Body of pancreas (tissue), 4 donors: ENCODE data around the gene THY1. TPM values are rescaled to one million over a fixed set of nuclear protein-coding genes. Genes with fewer than 3 reads are reported as not detected.
A peak's percentile ranks its signal among the peaks of the same experiment; 100 is the strongest.

Experiments used
- ATAC-seq: fragments of 150-250 bp; one replicate; pipeline ENCODE4 v1.9.1; 2016
- DNase-seq, 4 donors: peaks; one replicate each; pipeline ENCODE4 v3.0.0-alpha.2; 2019
- H3K27ac ChIP-seq, 4 donors: fragments of 200-600 bp; sonication (generic); 1 replicate in 3 of 4; 2 replicates in 1 of 4; pipeline versions ENCODE4 v1.5.1 to v1.6.1; 2016 to 2019; ENCODE audit warnings: mild to moderate bottlenecking in 1 of 4, mixed read lengths in 1 of 4, moderate library complexity in 1 of 4
- H3K27me3 ChIP-seq, 2 donors: fragments of 200-600 bp; sonication (generic); one replicate each; pipeline ENCODE4 v1.6.0; 2016; ENCODE audit warnings: mild to moderate bottlenecking in 1 of 2
- H3K36me3 ChIP-seq, 2 donors: fragments of 200-600 bp; sonication (generic); replicated peaks in 1 of 2; 2 replicates each; pipeline ENCODE4 v1.5.1; 2016; ENCODE audit warnings: low read depth in 2 of 2; ENCODE audit not compliant: insufficient read depth in 1 of 2
- H3K4me1 ChIP-seq: fragments of 200-600 bp; sonication (generic); one replicate; pipeline ENCODE4 v1.6.0; 2016
- H3K4me3 ChIP-seq, 2 donors: fragments of 200-600 bp; sonication (generic); 1 replicate in 1 of 2; 2 replicates in 1 of 2; pipeline ENCODE4 v1.5.1; 2016 to 2019
- H3K9me3 ChIP-seq, 3 donors: fragments of 200-600 bp; sonication (generic); 1 replicate in 2 of 3; 2 replicates in 1 of 3; pipeline ENCODE4 v1.5.1; 2016
- CTCF ChIP-seq, 7 experiments: fragments of 450-650 bp in 4 of 7; fragments of 200-600 bp in 3 of 7; sonication (generic) in 3 of 7; IDR thresholded peaks; one replicate each; pipeline ENCODE4 v1.5.1; 2016 to 2019; ENCODE audit warnings: antibody characterized with exemption in 7 of 7
- POLR2A ChIP-seq, 3 donors: fragments of 450-650 bp; IDR thresholded peaks; one replicate each; pipeline ENCODE4 v1.6.1; 2016; ENCODE audit warnings: antibody characterized with exemption in 3 of 3, mild to moderate bottlenecking in 2 of 3
- WGBS, 2 donors: methylation state at CpG; one replicate each; pipeline ENCODE4 v1.1.5; 2017; 5-methylcytosine and 5-hydroxymethylcytosine counted together
- intact Hi-C: fragments of 100-400 bp; cut with DNase I; formaldehyde crosslinking; loops from one replicate; pipeline ENCODE4 v1.15.1; 2023
- total RNA-seq, 2 donors: library from RNA; depleted of rRNA; stranded (reverse); fragments of >200 nt; gene quantifications; one replicate each; pipeline ENCODE4 v1.1.0, GENCODE V29; 2016

Gene THY1
- total RNA-seq, 2 donors from 2014 or later: 6.9 to 9.9 TPM

- H3K9me3 ChIP-seq: no peaks in the 10 kb centered on the region
- H3K27ac ChIP-seq: peak overlapping the region in 3 of 4 donors; percentile 29 to 89 (median 83)
- H3K36me3 ChIP-seq: no peaks in the 10 kb centered on the region
- DNase-seq (no peak), ATAC-seq (no peak)
- WGBS, 2 donors: 70 to 80% methylated on average over 4 to 8 of the region's 8 CpGs
- no peaks in the 10 kb centered on the region for H3K27me3 ChIP-seq
- no peak overlapping the region for H3K4me3 ChIP-seq
- TF ChIP-seq CTCF (IDR thresholded peaks at IDR 0.05) (no peak), POLR2A (IDR thresholded peaks at IDR 0.05) (no peak)
- intact Hi-C loops: loop anchor here (10.0 kb wide), 1 partner anchor 166 kb away; the partner anchor contains the start of gene CBL
- H3K4me1 ChIP-seq: peaks cover 89% of the 10 kb centered on the region
Observed at GRCh38 chr11:119371067-119371601, 51.8 kb downstream of the THY1 start.

GRCh38 chr11:119370486-119371046 lies 52.4 kb downstream of the THY1 start:
- TF ChIP-seq CTCF (IDR thresholded peaks at IDR 0.05) (no peak), POLR2A (IDR thresholded peaks at IDR 0.05) (no peak)
- DNase-seq: no peak
- Histone ChIP-seq H3K4me3 (no peak overlapping the region), H3K4me1 (peaks cover 84% of the 10 kb centered on the region), H3K9me3 (no peaks in the 10 kb centered on the region), H3K36me3 (no peaks in the 10 kb centered on the region), H3K27ac (peak overlapping the region in 3 of 4 donors; percentile 51 to 89 (median 83)), H3K27me3 (no peaks in the 10 kb centered on the region)
- intact Hi-C loops: loop anchor here (10.0 kb wide), 1 partner anchor 166 kb away; the partner anchor contains the start of gene CBL
- ATAC-seq: no peak
- WGBS, 2 donors: 28 to 29% methylated on average over 8 of the region's 8 CpGs

GRCh38 chr11:119369132-119369925 lies 53.6 kb downstream of the THY1 start:
- peak overlapping the region; percentile 68 to 91 (median 86) for H3K27ac ChIP-seq
- no peaks in the 10 kb centered on the region for H3K27me3 ChIP-seq
- no peak overlapping the region for H3K4me3 ChIP-seq
- DNase-seq (no peak), ATAC-seq (no peak)
- H3K4me1 ChIP-seq: peaks cover 77% of the 10 kb centered on the region
- intact Hi-C loops: no loop called here
- no peak for TF ChIP-seq POLR2A (IDR thresholded peaks at IDR 0.05)
- TF ChIP-seq CTCF (IDR thresholded peaks at IDR 0.05): no peak
- H3K36me3 ChIP-seq: no peaks in the 10 kb centered on the region
- H3K9me3 ChIP-seq: no peaks in the 10 kb centered on the region
- 33 to 39% methylated on average over 12 to 13 of the region's 13 CpGs for WGBS, 2 donors

- no peaks in the 10 kb centered on the region for H3K27me3 ChIP-seq
- 21 to 27% methylated on average over 16 to 17 of the region's 17 CpGs for WGBS, 2 donors
- no peak overlapping the region for H3K4me3 ChIP-seq
- H3K36me3 ChIP-seq: no peaks in the 10 kb centered on the region
- DNase-seq: peak; percentile 73 to 86 (median 83)
- peak overlapping the region; percentile 68 to 91 (median 86) for H3K27ac ChIP-seq
- no peaks in the 10 kb centered on the region for H3K9me3 ChIP-seq
- no peak for TF ChIP-seq CTCF (IDR thresholded peaks at IDR 0.05)
- peak in 2 of 3 donors; percentile 30 to 51 for TF ChIP-seq POLR2A (IDR thresholded peaks at IDR 0.05)
- peaks cover 74% of the 10 kb centered on the region for H3K4me1 ChIP-seq
- peak; percentile 75 for ATAC-seq
- intact Hi-C loops: no loop called here
Observed at GRCh38 chr11:119368121-119369034, 54.6 kb downstream of the THY1 start.
